Stimulated activated CD8-positive, alpha-beta memory T cell treated with anti-CD3 and anti-CD28 coated beads, Interleukin-12 subunit alpha, Interleukin-12 subunit beta, amount 100 ng/mL, for 24 hours (primary cell): ENCODE data around the gene BTK.
A peak's percentile ranks its signal among the peaks of the same experiment; 100 is the strongest.

Experiments used
- DNase-seq: peaks from one replicate; pipeline ENCODE4 v3.0.0-alpha.2; 2020; ENCODE audit errors: extremely low read depth

Gene BTK

GRCh38 chrX:101393530-101394305, 7.7 kb upstream of the BTK start:
- DNase-seq: no peak

DNA sequence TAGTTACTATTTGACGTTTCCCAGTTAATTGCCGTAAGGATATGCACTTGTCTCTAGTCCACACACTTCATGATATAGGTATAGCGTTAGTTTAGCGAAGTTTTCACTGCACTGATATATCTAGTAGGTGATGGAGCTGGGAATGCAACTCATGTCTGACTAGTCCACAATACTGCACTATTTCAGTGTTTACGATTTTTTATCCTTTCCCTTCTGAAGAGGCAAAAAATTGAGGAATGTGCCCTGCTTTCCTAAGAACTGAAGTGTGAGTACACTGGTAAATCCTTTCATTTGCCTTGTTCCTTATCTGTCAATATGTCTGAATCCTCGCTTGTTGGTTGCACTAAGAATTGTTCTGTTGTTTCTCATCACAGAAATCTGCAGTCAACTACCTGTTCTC, 5.8 kb upstream of the BTK start:
- no peak for DNase-seq

- peak; percentile 58 for DNase-seq
Observed at GRCh38 chrX:101390664-101391525, 4.9 kb upstream of the BTK start, which contains the start of gene RPL36A. TSS of gene RPL36A (plus strand) at chrX:101391011. CDS start at chrX:101391044, 33 bp downstream.

DNA sequence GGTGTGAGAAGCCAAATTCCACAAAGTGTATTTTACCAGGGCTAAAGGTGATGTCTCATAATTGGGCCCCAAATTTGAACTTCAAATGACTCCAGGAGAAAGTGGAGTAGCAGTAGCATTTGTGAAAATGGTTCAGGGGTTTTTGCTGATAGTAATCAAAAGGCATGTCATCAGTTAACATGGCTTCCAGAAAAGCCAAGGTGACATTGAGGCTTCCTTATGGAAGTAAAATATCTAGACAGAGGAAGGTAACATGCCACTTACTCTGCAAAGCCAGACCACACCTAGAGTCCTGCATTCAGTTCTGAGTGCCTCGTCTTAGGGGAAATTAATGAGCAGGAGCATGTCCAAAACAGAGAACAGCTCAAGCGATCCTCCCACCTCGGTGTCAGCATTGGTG, 2.6 kb upstream of the BTK start:
- DNase-seq: no peak

GRCh38 chrX:101386542-101386885, 523 bp upstream of the BTK start:
- no peak for DNase-seq

- DNase-seq: no peak
Observed at GRCh38 chrX:101385026-101385684, 836 bp downstream of the BTK start.

DNA sequence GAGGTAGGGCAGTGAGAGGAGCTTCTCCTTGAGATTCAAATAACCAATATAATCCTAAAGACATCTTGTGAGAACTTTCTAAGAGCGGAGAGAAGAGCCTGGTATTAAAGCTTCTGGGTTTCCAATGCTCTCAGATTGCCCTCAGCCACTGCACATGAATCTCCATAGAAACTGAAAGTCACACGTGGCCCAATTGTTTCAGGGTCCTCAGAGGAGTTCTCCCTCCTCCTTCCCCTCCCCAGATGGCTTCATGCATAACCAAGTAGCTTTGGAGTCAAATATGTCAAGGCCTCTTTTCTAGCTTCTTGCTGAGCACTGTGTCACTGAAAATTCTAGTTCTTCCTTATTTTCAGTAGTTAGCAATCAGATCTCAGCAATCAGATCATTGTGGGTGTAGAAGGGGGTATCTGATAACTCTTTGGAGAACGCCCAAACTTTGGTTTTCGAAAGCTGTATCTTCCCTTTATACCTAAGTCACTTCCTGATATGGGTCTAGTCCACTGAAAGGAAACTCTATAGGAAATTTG, 2.2 kb downstream of the BTK start:
- no peak for DNase-seq

GRCh38 chrX:101377547-101377946, 8.4 kb downstream of the BTK start:
- no peak for DNase-seq

- no peak for DNase-seq
Observed at GRCh38 chrX:101370888-101371504, 15.0 kb downstream of the BTK start.

DNA sequence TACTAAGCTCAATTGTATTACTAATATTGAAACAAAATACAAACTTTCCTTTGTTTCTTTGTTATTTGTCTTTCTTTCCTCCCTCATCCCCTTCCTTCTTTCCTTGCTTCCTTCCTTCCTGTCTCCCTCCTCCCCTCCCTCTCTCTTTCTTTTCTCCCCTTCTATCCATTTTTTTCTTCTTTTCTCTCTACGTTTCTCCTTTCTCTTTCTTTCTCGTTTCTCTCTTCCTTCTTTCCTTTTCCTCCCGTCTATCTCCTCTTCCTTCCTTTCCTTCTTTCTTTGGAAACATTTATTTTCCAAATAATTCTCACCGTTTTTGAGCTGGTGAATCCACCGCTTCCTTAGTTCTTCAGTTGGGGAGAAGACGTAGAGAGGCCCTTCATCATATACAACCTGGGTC, 16.3 kb downstream of the BTK start:
- no peak for DNase-seq

- DNase-seq: no peak
Observed at GRCh38 chrX:101368800-101369199, 17.2 kb downstream of the BTK start.

GRCh38 chrX:101365301-101365795, 20.6 kb downstream of the BTK start:
- DNase-seq: no peak

- DNase-seq: no peak
Observed at GRCh38 chrX:101362757-101363156, 23.2 kb downstream of the BTK start.

GRCh38 chrX:101362116-101362515, 23.9 kb downstream of the BTK start:
- no peak for DNase-seq

DNA sequence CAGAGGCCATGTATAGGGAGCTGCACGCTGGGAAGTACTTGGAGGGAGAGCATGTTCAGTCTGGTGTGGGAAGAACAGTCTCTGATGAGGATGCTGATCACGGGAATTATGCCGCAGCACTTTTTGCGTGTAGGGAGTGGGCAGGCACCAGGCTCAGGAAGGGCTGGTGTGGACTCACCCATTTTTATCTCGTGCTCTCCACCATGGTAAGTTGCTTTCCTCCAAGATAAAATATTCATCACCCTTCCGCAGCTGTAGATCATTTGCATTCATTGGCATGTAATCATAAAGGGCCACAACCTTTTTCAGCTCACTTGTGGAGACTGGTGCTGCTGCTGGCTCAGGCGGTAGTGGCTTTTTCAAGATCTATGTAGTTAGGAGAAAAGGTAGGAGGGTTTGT, 25.6 kb downstream of the BTK start:
- no peak for DNase-seq

GRCh38 chrX:101359966-101360365, 26.0 kb downstream of the BTK start:
- no peak for DNase-seq

- no peak for DNase-seq
Observed at GRCh38 chrX:101357166-101357795, 28.7 kb downstream of the BTK start.

- DNase-seq: no peak
Observed at GRCh38 chrX:101349193-101349562, 36.8 kb downstream of the BTK start.

DNA sequence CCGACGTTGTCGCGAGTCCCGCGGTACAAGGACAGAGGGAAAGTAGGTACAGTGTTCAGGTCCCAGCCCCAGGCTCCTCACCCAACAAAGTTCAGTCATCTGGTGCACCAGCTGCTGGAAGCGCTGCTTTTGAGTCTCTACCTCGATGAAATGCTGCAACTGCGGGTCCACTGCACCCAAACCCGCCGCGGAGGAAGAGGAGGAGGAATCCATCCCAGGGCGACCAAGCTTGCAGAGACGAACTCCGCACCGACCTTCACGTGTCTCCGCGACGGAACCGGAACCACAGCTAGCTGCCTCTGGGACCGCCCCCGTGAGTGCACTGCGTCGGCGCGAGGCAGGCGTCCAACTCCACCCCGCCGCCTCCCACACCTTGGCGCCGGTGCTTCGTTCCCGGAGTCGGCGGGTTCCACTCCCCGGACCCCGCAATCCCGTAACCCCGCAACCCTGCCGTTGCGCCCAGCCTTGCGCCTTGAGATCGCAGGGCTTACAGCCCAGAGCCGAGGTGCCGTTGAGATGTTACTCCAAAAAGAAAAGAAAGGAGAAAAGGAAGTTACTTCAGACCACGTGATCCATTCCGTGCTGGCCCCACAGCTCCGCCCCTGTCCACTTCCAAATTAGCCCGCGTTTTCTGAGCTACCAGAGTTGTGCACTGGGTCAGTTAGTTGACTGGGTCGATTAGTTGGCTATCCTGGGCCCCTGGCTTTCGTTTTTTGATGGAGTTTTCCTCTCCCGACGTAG, 37.4 kb downstream of the BTK start, which contains the start of gene TIMM8A:
TSS of gene TIMM8A (minus strand) at position 291 of the 741 bp plus-strand sequence. CDS start at position 213, 78 bp downstream.
- DNase-seq: peak; percentile 55

DNA sequence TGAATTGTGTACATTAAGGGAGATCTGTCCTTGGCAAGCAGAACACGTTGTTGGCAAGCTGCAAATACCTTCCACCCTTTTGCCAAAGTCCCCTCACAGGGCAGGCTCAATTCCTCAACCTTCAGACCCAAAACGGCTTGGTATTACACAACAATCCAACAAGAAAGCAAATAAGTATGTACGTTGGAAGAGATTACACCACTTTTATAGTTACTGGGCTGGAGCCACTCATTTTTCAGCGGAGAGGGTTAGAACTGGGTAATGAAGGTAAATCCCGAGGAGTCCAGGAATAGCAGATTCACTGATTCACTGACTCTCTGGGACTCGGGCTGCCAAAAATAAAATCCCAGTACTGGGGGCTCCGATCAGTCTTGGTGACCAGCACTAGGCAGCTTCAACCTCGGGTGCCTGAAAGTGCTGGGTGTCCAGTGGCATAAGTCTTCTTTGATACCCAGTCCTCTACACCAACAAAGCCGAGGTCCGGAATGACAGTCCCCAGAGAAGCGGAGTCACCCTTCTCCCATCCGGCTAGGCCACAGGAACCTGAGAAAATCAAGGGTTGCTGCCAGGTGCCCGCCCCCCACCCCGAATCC, 38.0 kb downstream of the BTK start:
- no peak for DNase-seq
